Measurements from ENCODE around the gene XCR1.

DNA sequence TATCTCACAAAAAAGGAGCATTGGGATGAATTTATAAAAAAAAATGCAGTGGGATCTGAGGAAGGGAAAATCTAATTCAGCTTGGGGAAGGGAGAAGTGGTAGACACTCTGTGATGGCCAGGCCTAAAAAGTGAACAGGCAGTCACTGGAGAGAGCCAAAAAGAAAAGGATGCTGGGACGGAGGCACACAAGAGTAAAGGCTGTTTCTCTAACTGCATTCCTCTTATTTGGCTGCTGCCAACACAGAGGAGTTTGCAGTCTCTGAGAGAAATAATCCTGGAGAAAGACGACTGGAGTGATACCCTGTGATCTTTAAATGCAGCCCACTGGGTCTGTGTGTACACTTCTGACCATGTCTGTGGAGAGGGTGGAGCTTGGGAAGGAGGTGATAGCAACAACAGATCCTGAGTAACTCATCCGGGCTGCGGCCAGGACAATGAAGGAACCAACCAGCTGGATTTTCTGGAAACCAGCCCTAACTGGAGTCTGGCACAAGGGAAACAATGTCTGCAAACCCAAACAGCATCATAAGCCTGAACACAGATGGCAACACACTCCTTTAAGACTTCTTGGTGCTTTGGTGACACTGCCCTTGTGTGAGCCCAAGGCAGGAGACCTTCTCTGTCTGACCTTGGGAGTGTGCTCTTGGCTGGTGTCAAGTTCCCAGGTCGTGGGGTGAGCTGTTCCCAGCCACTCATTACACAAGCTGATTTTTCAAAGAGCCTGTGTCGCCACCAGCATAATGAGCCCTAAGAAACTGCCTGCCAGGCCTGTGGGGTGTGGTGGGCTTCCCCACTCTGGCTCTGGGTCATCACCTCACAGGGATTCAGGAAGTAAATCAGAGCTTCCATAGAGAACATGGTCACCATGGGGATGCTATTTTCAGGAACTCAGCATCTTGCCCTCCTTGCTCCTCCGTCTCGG, 39.7 kb downstream of the XCR1 start:
- TF ChIP-seq, protein P1, sequence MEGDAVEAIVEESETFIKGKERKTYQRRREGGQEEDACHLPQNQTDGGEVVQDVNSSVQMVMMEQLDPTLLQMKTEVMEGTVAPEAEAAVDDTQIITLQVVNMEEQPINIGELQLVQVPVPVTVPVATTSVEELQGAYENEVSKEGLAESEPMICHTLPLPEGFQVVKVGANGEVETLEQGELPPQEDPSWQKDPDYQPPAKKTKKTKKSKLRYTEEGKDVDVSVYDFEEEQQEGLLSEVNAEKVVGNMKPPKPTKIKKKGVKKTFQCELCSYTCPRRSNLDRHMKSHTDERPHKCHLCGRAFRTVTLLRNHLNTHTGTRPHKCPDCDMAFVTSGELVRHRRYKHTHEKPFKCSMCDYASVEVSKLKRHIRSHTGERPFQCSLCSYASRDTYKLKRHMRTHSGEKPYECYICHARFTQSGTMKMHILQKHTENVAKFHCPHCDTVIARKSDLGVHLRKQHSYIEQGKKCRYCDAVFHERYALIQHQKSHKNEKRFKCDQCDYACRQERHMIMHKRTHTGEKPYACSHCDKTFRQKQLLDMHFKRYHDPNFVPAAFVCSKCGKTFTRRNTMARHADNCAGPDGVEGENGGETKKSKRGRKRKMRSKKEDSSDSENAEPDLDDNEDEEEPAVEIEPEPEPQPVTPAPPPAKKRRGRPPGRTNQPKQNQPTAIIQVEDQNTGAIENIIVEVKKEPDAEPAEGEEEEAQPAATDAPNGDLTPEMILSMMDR (IDR thresholded peaks at IDR 0.05): no peak
- no peak for TF ChIP-seq EZH2 (IDR thresholded peaks at IDR 0.05; ENCODE audit: borderline replicate concordance, insufficient read depth, low read depth, low read length, poor library complexity, severe bottlenecking)

Measured in B cell (primary cell).